ENCODE results near the gene PCDHB3. TPM values are rescaled to one million over a fixed set of nuclear protein-coding genes. Genes with fewer than 3 reads are reported as not detected.
"Not testable (repeated sequence)": the region's sequence is repeated elsewhere in the genome, so short reads cannot be mapped to it uniquely, and the experiment has no call there.

Gene PCDHB3
- total RNA-seq, 4 donors from 2014 or later, result 0.81 to 3.0 (median 2.4) TPM

DNA sequence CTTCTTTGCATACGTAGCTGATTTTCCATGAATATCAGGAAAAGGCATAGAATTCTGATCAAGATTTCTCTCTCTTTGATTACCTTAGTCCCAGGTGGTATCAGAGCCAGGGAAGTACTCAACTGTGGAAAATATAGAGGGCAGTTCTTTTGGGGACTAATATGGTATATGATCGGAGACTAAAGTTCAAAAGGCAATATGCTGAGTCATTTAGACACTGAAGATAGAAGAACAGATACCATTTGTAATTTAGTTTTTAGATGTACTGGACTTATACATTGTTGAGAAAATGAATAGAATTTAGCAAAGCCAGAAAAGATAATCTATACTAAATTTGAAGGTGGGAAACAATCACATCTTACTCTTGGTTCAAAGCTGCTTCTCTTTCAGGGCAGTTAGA is 5.1 kb downstream of the PCDHB3 start:
- 74 to 82% methylated on average over 2 of the region's 2 CpGs for WGBS, 2 donors
- H3K9me3 ChIP-seq, result no peaks in the 10 kb centered on the region
- intact Hi-C loops (cut with DNase I), result no loop called here
- H3K36me3 ChIP-seq, result no peaks in the 10 kb centered on the region
- H3K4me1 ChIP-seq, result no peaks in the 10 kb centered on the region
- no peak overlapping the region for H3K27ac ChIP-seq
- no peak overlapping the region for H3K4me3 ChIP-seq (replicated peaks in 1 of 3)
- H3K27me3 ChIP-seq, result no peaks in the 10 kb centered on the region
- TF ChIP-seq, protein P1, sequence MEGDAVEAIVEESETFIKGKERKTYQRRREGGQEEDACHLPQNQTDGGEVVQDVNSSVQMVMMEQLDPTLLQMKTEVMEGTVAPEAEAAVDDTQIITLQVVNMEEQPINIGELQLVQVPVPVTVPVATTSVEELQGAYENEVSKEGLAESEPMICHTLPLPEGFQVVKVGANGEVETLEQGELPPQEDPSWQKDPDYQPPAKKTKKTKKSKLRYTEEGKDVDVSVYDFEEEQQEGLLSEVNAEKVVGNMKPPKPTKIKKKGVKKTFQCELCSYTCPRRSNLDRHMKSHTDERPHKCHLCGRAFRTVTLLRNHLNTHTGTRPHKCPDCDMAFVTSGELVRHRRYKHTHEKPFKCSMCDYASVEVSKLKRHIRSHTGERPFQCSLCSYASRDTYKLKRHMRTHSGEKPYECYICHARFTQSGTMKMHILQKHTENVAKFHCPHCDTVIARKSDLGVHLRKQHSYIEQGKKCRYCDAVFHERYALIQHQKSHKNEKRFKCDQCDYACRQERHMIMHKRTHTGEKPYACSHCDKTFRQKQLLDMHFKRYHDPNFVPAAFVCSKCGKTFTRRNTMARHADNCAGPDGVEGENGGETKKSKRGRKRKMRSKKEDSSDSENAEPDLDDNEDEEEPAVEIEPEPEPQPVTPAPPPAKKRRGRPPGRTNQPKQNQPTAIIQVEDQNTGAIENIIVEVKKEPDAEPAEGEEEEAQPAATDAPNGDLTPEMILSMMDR (IDR thresholded peaks at IDR 0.05), result no peak
- TF ChIP-seq POLR2A (IDR thresholded peaks at IDR 0.05), result no peak
- DNase-seq, result no peak

DNA sequence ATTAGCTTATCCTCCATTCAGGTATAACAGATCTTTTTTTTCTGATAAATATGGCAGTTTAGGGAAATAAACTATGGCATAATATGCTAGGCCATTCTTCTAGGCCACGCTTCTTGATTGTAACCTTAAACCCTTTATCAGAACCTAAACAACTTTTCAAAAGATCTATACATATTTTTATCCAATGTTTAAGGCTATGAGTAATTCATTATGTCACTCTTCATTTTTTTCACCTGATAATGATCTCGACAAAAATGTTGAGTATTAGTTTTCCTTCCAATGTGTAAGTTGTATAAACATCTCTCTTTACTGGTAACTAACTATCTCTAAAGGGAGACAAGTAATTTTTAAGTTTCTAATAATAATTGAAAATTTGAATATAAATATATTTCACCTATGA is 19.0 kb downstream of the PCDHB3 start:
- H3K9me3 ChIP-seq, result no peaks in the 10 kb centered on the region
- H3K27ac ChIP-seq, result no peak overlapping the region
- TF ChIP-seq, protein P1 (IDR thresholded peaks at IDR 0.05), result no peak
- TF ChIP-seq POLR2A (IDR thresholded peaks at IDR 0.05), result no peak
- DNase-seq, result no peak
- 35 to 50% methylated on average over 2 of the region's 2 CpGs for WGBS, 2 donors
- peaks cover 4% of the 10 kb centered on the region for H3K27me3 ChIP-seq
- H3K4me1 ChIP-seq, result no peaks in the 10 kb centered on the region
- H3K36me3 ChIP-seq, result no peaks in the 10 kb centered on the region
- no peak overlapping the region for H3K4me3 ChIP-seq (replicated peaks in 1 of 3)
- intact Hi-C loops (cut with DNase I), result no loop called here

DNA sequence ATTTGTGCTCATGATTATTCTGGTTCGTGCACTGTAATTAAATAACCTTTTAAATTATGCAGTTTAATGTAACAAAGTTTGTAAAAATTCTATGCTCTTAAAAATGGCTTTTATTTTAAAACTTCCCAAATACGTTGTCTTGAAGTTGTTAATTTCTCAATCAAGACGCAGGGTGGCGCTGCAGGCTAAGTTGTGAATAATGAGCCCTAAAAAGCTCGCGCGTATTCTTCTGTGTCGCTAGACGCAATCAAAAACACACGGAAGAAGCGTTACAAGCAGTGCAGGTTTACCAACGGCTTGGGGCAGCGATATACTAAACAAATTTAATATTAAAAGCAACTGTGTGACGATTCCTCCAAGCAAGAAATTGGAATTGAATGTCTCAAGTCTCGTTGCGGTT is 21.3 kb downstream of the PCDHB3 start, which contains the start of gene PCDHB4:
PCDHB4 (plus strand) TSS at position 256 of the 400 bp plus-strand sequence. CDS start 181 bp downstream, outside the sequence.
- intact Hi-C loops (cut with DNase I), result no loop called here
- Histone ChIP-seq H3K9me3 (no peaks in the 10 kb centered on the region), H3K27ac (no peak within 1 kb of the TSS), H3K4me3 (replicated peaks in 1 of 3) (no peak within 1 kb of the TSS), H3K27me3 (peaks cover 4% of the 10 kb centered on the region), H3K4me1 (no peaks in the 10 kb centered on the region), H3K36me3 (no peaks in the 10 kb centered on the region)
- TF ChIP-seq POLR2A (IDR thresholded peaks at IDR 0.05), result no peak
- TF ChIP-seq, protein P1 (IDR thresholded peaks at IDR 0.05), result peak in 2 of 6 experiments; percentile 7 to 17
- DNase-seq, result peak in 1 of 2 donors; percentile 15
- 13 to 21% methylated on average over 16 of the region's 16 CpGs for WGBS, 2 donors

DNA sequence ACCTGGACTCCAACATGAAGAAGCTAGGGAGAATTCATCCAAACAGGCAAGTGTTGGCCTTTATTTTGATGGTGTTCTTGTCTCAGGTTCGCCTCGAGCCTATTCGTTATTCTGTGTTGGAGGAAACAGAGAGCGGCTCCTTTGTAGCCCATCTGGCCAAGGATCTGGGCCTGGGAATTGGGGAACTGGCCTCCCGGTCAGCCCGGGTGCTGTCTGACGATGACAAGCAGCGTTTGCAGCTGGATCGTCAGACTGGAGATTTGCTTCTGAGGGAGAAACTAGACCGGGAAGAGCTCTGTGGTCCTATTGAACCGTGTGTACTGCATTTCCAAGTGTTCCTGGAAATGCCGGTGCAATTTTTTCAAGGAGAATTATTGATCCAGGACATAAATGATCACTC is 21.7 kb downstream of the PCDHB3 start:
- Histone ChIP-seq H3K27me3 (peaks cover 4% of the 10 kb centered on the region), H3K4me1 (no peaks in the 10 kb centered on the region), H3K4me3 (replicated peaks in 1 of 3) (no peak overlapping the region), H3K27ac (no peak overlapping the region), H3K36me3 (no peaks in the 10 kb centered on the region), H3K9me3 (no peaks in the 10 kb centered on the region)
- intact Hi-C loops (cut with DNase I), result no loop called here
- 34 to 66% methylated on average over 11 to 12 of the region's 12 CpGs for whole genome bisulfite sequencing, 2 donors
- DNase-seq, result no peak
- TF ChIP-seq, protein P1 (IDR thresholded peaks at IDR 0.05), result no peak
- TF ChIP-seq POLR2A (IDR thresholded peaks at IDR 0.05), result no peak

DNA sequence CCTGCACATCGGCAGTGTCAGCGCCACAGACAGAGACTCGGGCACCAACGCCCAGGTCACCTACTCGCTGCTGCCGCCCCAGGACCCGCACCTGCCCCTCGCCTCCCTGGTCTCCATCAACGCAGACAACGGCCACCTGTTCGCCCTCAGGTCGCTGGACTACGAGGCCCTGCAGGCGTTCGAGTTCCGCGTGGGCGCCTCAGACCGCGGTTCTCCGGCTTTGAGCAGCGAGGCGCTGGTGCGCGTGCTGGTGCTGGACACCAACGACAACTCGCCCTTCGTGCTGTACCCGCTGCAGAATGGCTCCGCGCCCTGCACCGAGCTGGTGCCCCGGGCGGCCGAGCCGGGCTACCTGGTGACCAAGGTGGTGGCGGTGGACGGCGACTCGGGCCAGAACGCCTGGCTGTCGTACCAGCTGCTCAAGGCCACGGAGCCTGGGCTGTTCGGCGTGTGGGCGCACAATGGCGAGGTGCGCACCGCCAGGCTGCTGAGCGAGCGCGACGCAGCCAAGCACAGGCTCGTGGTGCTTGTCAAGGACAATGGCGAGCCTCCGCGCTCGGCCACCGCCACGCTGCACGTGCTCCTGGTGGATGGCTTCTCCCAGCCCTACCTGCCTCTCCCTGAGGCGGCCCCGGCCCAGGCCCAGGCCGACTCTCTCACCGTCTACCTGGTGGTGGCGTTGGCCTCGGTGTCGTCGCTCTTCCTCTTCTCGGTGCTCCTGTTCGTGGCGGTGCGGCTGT is 23.3 kb downstream of the PCDHB3 start:
- H3K36me3 ChIP-seq; H3K4me3 ChIP-seq (replicated peaks in 1 of 3); H3K9me3 ChIP-seq; DNase-seq; H3K27ac ChIP-seq; H3K4me1 ChIP-seq; intact Hi-C loops (cut with DNase I); H3K27me3 ChIP-seq: not testable (repeated sequence)
- 21 to 60% methylated on average over 2 to 6 of the region's 73 CpGs for WGBS, 2 donors
